22Rv1 (cell line): ENCODE measurements around the gene FMO2.

Experiments
- ZFX ChIP-seq: fragments of 450-650 bp; IDR thresholded peaks from 2 replicates; pipeline ENCODE4 v1.6.1; 2017; ENCODE audit warnings: antibody characterized with exemption, borderline replicate concordance
- TF ChIP-seq, protein P1 (sequence below): fragments of 450-650 bp; IDR thresholded peaks from 2 replicates; pipeline ENCODE4 v1.5.1; 2017; ENCODE audit warnings: mild to moderate bottlenecking

DNA sequence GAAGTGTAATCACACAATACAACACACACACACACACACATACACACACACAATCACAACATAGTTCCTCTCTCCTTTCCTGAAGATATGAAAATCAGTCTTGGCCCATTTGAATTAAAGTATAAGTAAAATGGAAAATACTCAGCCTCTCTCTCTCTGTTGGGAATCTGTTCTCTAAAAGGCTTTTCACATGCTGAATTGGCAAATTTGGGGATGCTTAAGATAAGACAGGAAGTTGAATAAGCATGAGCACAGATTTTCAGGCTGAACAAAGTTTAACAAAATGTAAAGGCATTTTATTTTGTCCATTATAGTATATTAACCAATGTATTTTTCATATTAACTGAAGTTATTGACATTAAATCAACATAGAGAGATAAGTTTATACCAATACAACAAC lies 23.7 kb upstream of the FMO2 start:
- TF ChIP-seq, protein P1, sequence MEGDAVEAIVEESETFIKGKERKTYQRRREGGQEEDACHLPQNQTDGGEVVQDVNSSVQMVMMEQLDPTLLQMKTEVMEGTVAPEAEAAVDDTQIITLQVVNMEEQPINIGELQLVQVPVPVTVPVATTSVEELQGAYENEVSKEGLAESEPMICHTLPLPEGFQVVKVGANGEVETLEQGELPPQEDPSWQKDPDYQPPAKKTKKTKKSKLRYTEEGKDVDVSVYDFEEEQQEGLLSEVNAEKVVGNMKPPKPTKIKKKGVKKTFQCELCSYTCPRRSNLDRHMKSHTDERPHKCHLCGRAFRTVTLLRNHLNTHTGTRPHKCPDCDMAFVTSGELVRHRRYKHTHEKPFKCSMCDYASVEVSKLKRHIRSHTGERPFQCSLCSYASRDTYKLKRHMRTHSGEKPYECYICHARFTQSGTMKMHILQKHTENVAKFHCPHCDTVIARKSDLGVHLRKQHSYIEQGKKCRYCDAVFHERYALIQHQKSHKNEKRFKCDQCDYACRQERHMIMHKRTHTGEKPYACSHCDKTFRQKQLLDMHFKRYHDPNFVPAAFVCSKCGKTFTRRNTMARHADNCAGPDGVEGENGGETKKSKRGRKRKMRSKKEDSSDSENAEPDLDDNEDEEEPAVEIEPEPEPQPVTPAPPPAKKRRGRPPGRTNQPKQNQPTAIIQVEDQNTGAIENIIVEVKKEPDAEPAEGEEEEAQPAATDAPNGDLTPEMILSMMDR, result no peak
- TF ChIP-seq ZFX, result no peak
